Frontal cortex (tissue), 4 donors: ENCODE results near the gene CTDSP1. TPM values are rescaled to one million over a fixed set of nuclear protein-coding genes. Genes with fewer than 3 reads are reported as not detected.

ENCODE experiments used
- DNase-seq, 2 donors: peaks; one replicate each; pipeline ENCODE4 v3.0.0; 2012; ENCODE audit warnings: low spot score in 2 of 2
- FAIRE-seq: peaks from 2 replicates; lab custom pipeline; 2012; peaks lifted over from hg19 to GRCh38; lab: Jason Lieb, UNC
- total RNA-seq: library from RNA; depleted of rRNA; stranded (reverse); fragments of >200 nt; gene quantifications from one replicate; pipeline ENCODE4 v1.2.3, GENCODE V29; 2014
- donor health status: control.
- donor health status: control.
- donor health status: control.

Gene CTDSP1
- total RNA-seq, 1 donor from 2014 or later: 7.7 TPM

- FAIRE-seq: no peak
- no peak for DNase-seq
Observed at GRCh38 chr2:218419630-218420216, 20.1 kb downstream of the CTDSP1 start.

- DNase-seq (no peak), FAIRE-seq (no peak)
Observed at GRCh38 chr2:218421027-218421426, 21.4 kb downstream of the CTDSP1 start.

- FAIRE-seq (no peak), DNase-seq (no peak)
Observed at GRCh38 chr2:218422403-218423086, 22.9 kb downstream of the CTDSP1 start.

- no peak for FAIRE-seq
Observed at GRCh38 chr2:218423584-218423983, 23.9 kb downstream of the CTDSP1 start.

GRCh38 chr2:218425531-218425930, 25.9 kb downstream of the CTDSP1 start:
- FAIRE-seq (no peak), DNase-seq (no peak)

More at GRCh38 chr2:218423584-218423983, 23.9 kb downstream of the CTDSP1 start:
- DNase-seq: no peak

GRCh38 chr2:218427741-218428140, 28.1 kb downstream of the CTDSP1 start:
- DNase-seq (no peak), FAIRE-seq (no peak)

- FAIRE-seq (no peak), DNase-seq (no peak)
Observed at GRCh38 chr2:218428846-218429558, 29.3 kb downstream of the CTDSP1 start.

- FAIRE-seq (no peak), DNase-seq (no peak)
Observed at GRCh38 chr2:218429911-218430692, 30.4 kb downstream of the CTDSP1 start.

- no peak for FAIRE-seq
- DNase-seq: no peak
Observed at GRCh38 chr2:218430721-218431120, 31.1 kb downstream of the CTDSP1 start.

- DNase-seq (no peak), FAIRE-seq (no peak)
Observed at GRCh38 chr2:218431878-218432277, 32.2 kb downstream of the CTDSP1 start.

GRCh38 chr2:218432676-218433365, 33.2 kb downstream of the CTDSP1 start:
- FAIRE-seq: no peak

GRCh38 chr2:218434456-218434855, 34.8 kb downstream of the CTDSP1 start:
- DNase-seq (no peak), FAIRE-seq (no peak)

More at GRCh38 chr2:218432676-218433365, 33.2 kb downstream of the CTDSP1 start:
- DNase-seq: no peak

- FAIRE-seq: no peak
- no peak for DNase-seq
Observed at GRCh38 chr2:218435003-218435982, 35.6 kb downstream of the CTDSP1 start.

GRCh38 chr2:218436992-218437391, 37.3 kb downstream of the CTDSP1 start:
- FAIRE-seq (no peak), DNase-seq (no peak)

- DNase-seq (no peak), FAIRE-seq (no peak)
Observed at GRCh38 chr2:218437969-218438368, 38.3 kb downstream of the CTDSP1 start.

- no peak for DNase-seq
Observed at GRCh38 chr2:218438596-218438995, 38.9 kb downstream of the CTDSP1 start.

GRCh38 chr2:218444692-218445357, 45.2 kb downstream of the CTDSP1 start:
- DNase-seq: no peak
- FAIRE-seq: no peak

More at GRCh38 chr2:218438596-218438995, 38.9 kb downstream of the CTDSP1 start:
- no peak for FAIRE-seq

GRCh38 chr2:218445602-218446001, 45.9 kb downstream of the CTDSP1 start:
- DNase-seq (no peak), FAIRE-seq (no peak)
